Colonic mucosa (tissue), 4 donors: Measurements from ENCODE around the gene GRIK5. TPM values are rescaled to one million over a fixed set of nuclear protein-coding genes. Genes with fewer than 3 reads are reported as not detected.
A peak's percentile ranks its signal among the peaks of the same experiment; 100 is the strongest.
"Not testable (repeated sequence)": the region's sequence is repeated elsewhere in the genome, so short reads cannot be mapped to it uniquely, and the experiment has no call there.

Experiments
- DNase-seq: peaks from one replicate; pipeline ENCODE4 v3.0.0-alpha.2; 2020
- H3K27ac ChIP-seq: fragments of 200-600 bp; one replicate; pipeline ENCODE4 v1.8.0; 2021
- H3K27me3 ChIP-seq: fragments of 200-600 bp; one replicate; pipeline ENCODE4 v1.8.0; 2021
- H3K36me3 ChIP-seq: fragments of 200-600 bp; one replicate; pipeline ENCODE4 v1.8.0; 2021
- H3K4me1 ChIP-seq: fragments of 200-600 bp; one replicate; pipeline ENCODE4 v1.8.0; 2021; ENCODE audit warnings: mild to moderate bottlenecking
- H3K4me3 ChIP-seq: fragments of 200-600 bp; one replicate; pipeline ENCODE4 v1.8.0; 2021
- H3K9ac ChIP-seq, 2 donors: one replicate each; pipeline ENCODE4 v1.7.0; 2013; ENCODE audit warnings: control low read depth in 2 of 2, low read depth in 2 of 2, low read length in 2 of 2
- H3K9me3 ChIP-seq: fragments of 200-600 bp; one replicate; pipeline ENCODE4 v1.8.0; 2021
- intact Hi-C: fragments of 100-400 bp; cut with DNase I; formaldehyde crosslinking; loops from one replicate; pipeline ENCODE4 v1.14.1; 2022
- total RNA-seq, 2 donors: library from RNA; stranded (reverse); fragmentation: NEBNext Ultra II Directional in 1 of 2; extraction: Animal tissue kit (Norgen Biotek cat#: 25700) in 1 of 2; gene quantifications; one replicate each; pipeline ENCODE4 v1.2.1, GENCODE V29; 2021
- TF ChIP-seq, protein P1 (sequence below): fragments of 200-600 bp; IDR thresholded peaks from one replicate; pipeline ENCODE4 v1.8.0; 2022; ENCODE audit warnings: antibody characterized with exemption, mild to moderate bottlenecking
- donor health status: healthy.
- donor health status: DM: no; HTN: no; CAD: no.
- donor health status: DM: no; HTN: no; CAD: no.

GRIK5 gene
- total RNA-seq, 2 donors from 2014 or later, result 0.62 to 2.3 TPM

DNA sequence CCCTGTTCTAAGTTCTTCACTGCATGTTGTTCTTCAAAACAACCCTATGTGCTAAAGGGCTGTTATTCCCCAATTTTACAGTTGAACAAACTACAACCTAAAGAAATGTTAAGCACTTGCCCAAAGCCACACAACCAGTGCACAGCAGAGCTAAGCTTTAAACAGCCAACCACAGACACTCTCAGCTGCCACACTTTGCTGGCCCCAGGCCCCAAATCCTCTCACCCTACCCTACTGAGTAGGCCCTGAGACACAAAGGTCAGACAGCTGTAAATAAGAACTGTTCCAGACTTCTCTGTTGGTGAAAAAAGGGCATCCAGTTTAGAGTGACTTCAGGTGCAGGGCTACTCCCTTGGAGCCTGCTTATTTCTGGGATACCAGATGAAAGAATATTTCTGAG lies 30.0 kb downstream of the GRIK5 start:
- H3K9me3 ChIP-seq, result no peaks in the 10 kb centered on the region
- H3K27ac ChIP-seq, result no peak overlapping the region
- TF ChIP-seq, protein P1, sequence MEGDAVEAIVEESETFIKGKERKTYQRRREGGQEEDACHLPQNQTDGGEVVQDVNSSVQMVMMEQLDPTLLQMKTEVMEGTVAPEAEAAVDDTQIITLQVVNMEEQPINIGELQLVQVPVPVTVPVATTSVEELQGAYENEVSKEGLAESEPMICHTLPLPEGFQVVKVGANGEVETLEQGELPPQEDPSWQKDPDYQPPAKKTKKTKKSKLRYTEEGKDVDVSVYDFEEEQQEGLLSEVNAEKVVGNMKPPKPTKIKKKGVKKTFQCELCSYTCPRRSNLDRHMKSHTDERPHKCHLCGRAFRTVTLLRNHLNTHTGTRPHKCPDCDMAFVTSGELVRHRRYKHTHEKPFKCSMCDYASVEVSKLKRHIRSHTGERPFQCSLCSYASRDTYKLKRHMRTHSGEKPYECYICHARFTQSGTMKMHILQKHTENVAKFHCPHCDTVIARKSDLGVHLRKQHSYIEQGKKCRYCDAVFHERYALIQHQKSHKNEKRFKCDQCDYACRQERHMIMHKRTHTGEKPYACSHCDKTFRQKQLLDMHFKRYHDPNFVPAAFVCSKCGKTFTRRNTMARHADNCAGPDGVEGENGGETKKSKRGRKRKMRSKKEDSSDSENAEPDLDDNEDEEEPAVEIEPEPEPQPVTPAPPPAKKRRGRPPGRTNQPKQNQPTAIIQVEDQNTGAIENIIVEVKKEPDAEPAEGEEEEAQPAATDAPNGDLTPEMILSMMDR, result no peak
- H3K4me3 ChIP-seq, result no peak overlapping the region
- intact Hi-C loops, result no loop called here
- no peak for DNase-seq
- H3K36me3 ChIP-seq, result no peaks in the 10 kb centered on the region
- no peaks in the 10 kb centered on the region for H3K27me3 ChIP-seq
- H3K4me1 ChIP-seq, result no peaks in the 10 kb centered on the region
- H3K9ac ChIP-seq, result no peak overlapping the region

DNA sequence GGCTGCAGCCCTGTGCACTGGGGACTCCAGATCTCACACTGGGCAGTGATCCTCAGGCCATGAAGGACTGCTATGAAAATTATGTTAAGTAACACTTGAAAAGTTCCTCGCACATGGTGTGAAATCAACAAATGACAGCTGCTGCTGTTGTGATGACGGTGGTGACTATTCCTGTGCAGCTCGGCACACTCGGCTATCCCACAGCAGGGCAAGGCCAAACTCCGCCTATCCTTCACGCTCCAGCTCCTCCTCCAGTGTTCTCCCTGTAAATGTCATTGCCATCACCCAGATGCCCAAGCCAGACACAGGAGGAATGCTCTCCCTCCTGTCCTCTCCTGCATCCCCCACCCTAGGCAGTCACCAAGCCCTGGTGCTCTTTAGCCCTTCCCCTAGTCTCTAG lies 31.3 kb downstream of the GRIK5 start:
- no peak overlapping the region for H3K4me3 ChIP-seq
- no peak for DNase-seq
- no peaks in the 10 kb centered on the region for H3K4me1 ChIP-seq
- H3K9ac ChIP-seq, result no peak overlapping the region
- H3K27me3 ChIP-seq, result no peaks in the 10 kb centered on the region
- H3K36me3 ChIP-seq, result no peaks in the 10 kb centered on the region
- intact Hi-C loops, result no loop called here
- TF ChIP-seq, protein P1, result no peak
- no peaks in the 10 kb centered on the region for H3K9me3 ChIP-seq
- H3K27ac ChIP-seq, result no peak overlapping the region

DNA sequence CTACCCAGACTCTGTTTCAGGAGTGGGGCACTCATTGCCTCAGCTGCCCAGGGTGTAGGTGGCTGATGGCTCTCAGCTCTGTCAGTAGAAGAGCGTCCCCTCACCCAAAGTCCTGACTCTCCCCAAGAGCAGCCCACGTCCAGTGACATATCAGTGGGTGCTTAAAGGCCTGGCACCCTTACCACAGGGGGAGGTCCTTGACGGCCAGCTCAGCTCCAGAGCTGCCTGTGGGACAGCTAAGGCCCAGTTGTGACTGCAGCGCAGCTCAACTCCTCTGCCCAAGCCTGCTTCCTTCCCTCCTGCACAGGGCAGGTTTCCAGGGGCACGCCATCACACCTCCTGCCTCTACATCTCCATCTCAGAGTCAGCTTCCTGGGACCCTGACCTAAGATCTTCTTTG lies 32.4 kb downstream of the GRIK5 start:
- no peak overlapping the region for H3K9ac ChIP-seq
- H3K27me3 ChIP-seq, result no peaks in the 10 kb centered on the region
- no peaks in the 10 kb centered on the region for H3K9me3 ChIP-seq
- intact Hi-C loops, result no loop called here
- H3K4me1 ChIP-seq, result no peaks in the 10 kb centered on the region
- no peak overlapping the region for H3K27ac ChIP-seq
- DNase-seq, result no peak
- TF ChIP-seq, protein P1, result no peak
- no peak overlapping the region for H3K4me3 ChIP-seq
- H3K36me3 ChIP-seq, result no peaks in the 10 kb centered on the region

DNA sequence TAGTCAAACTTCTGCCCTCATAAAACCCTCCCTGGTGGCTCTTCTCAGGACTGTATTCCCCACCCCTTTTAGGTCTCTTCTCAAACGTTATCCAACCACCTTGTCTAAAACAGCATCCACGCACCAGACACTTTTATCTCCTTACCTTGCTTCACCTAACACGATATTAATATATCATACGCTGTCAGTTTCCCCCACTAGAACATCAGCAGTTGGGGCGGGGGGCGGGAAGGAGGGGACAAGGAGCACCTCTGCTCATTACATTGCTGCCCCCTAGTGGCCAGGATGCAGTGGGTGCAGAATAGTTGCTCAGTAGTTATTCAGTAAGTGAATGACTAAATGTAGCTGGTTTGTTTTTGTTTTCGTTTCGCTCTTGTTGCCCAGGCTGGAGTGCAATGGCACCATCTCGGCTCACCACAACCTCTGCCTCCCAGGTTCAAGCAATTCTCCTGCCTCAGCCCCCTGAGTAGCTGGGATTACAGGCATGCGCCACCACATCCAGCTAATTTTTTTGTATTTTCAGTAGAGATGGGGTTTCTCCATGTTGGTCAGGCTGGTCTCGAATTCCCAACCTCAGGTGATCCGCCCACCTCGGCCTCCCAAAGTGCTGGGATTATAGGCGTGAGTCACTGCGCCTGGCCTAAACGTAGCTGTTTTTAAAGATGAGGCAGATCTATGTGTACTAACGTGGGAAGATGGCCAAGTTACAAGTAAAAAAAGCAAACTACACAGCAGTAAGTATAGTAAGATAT lies 35.2 kb downstream of the GRIK5 start:
- H3K9ac ChIP-seq, H3K36me3 ChIP-seq: not testable (repeated sequence)

DNA sequence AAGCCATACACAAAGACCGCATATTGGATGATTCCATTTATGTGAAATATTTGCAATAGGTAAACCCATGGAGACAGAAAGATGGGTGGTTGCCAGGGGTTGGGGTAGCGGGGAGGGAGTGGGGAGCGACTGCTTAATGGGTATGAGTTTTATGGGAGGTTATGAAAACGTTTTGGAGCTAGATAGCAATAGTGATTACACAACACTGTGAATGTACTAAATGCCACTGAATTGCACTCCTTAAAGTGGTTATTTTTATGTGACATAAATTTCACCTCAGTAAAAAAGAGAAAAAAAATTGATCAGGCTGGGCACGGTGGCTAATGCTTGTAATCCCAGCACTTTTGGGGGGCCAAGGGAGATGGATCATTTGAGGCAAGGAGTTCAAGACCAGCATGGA lies 36.6 kb downstream of the GRIK5 start:
- no peaks in the 10 kb centered on the region for H3K9me3 ChIP-seq
- H3K36me3 ChIP-seq, result no peaks in the 10 kb centered on the region
- no peak overlapping the region for H3K9ac ChIP-seq
- TF ChIP-seq, protein P1, result no peak
- no peak overlapping the region for H3K4me3 ChIP-seq
- no peaks in the 10 kb centered on the region for H3K27me3 ChIP-seq
- DNase-seq, result no peak
- intact Hi-C loops, result no loop called here
- no peaks in the 10 kb centered on the region for H3K4me1 ChIP-seq
- H3K27ac ChIP-seq, result no peak overlapping the region

More for the DNA sequence above, 35.2 kb downstream of the GRIK5 start:
- H3K4me1 ChIP-seq, H3K4me3 ChIP-seq, H3K27me3 ChIP-seq, H3K27ac ChIP-seq, intact Hi-C loops, H3K9me3 ChIP-seq: not testable (repeated sequence)
- peak; percentile 45 for DNase-seq
- TF ChIP-seq, protein P1, result peak; percentile 90
